GM21381 (cell line): ENCODE data around the gene NDUFA7.
"Not testable (repeated sequence)": the region's sequence is repeated elsewhere in the genome, so short reads cannot be mapped to it uniquely, and the experiment has no call there.

ENCODE experiments used
- ATAC-seq: cut with Tn5 transposase; IDR thresholded peaks from one replicate; pipeline ENCODE4 v1.9.1; 2021; ENCODE audit warnings: mild to moderate bottlenecking, moderate library complexity; ENCODE audit not compliant: unreplicated experiment

NDUFA7 gene

GRCh38 chr19:8321067-8321985 is at the start of gene NDUFA7, which contains the start of gene RPS28:
NDUFA7 (minus strand) TSS chr19:8321375; CDS start chr19:8321358, 17 bp downstream.
RPS28 (plus strand) TSS chr19:8321496; CDS start chr19:8321531, 35 bp downstream.
- ATAC-seq = peak; percentile 89

DNA sequence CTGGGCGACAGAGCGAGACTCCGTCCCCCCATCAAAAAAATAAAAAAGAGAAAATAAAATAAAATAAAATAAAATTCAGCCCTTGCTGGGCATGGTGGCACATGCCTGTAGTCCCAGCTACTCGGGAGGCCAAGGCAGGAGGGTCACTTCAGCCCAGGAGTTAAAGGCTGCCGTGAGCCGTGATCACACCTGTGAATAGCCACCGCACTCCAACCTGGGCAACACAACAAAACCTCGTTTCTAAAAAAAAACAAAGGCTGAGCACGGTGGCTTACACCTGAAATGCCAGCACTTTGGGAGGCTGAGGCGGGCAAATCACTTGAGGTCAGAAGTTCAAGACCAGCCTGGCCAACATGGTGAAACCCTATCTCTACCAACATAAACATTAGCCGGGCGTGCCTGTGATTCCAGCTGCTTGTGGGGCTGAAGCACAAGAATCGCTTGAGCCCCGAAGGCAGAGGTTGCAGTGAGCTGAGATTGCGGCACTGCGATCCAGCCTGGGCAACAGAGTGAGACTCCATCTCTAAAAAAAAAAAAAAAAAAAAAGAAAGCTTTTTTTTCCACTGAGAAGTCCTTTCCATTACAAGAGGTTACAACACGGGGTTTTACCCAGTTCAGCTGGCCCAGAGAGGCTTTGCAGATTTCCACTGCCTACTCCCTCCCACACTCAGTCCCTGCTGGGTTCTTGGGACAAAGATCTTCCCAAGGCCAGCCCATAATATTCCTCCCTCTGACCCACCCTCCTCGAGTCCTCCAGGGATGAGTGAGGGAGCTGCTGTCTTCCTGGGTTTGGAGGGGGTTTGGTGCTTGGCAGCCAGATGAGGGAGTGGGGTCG is 49.2 kb upstream of the NDUFA7 start:
- ATAC-seq = no peak

GRCh38 chr19:8367327-8368001 is 46.3 kb upstream of the NDUFA7 start:
- no peak for ATAC-seq

DNA sequence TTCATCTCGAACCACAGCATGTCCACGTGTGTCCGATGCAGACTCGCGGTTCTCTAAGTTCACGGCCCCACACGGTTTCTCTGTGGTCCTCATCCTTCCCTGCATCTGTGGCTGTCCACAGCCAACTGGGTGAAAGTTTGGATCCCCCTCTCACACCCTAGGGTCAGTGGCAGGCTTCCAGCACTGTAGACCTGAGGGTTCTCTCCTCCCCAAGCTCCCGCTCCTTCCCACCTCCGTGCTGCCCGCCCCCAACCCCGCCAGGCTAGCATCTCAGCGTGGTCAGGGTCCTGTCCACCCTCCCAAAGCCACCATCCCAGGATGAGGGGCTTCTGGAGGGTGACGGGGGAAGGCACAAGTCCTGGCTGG is 45.8 kb upstream of the NDUFA7 start:
- no peak for ATAC-seq

GRCh38 chr19:8366121-8366581 is 45.0 kb upstream of the NDUFA7 start:
- no peak for ATAC-seq

GRCh38 chr19:8363803-8364771 is 42.9 kb upstream of the NDUFA7 start, which contains the start of gene ANGPTL4:
ANGPTL4 (plus strand) TSS chr19:8364155; CDS start chr19:8364322, 167 bp downstream.
- no peak for ATAC-seq

GRCh38 chr19:8361921-8362793 is 41.0 kb upstream of the NDUFA7 start:
- ATAC-seq = no peak

DNA sequence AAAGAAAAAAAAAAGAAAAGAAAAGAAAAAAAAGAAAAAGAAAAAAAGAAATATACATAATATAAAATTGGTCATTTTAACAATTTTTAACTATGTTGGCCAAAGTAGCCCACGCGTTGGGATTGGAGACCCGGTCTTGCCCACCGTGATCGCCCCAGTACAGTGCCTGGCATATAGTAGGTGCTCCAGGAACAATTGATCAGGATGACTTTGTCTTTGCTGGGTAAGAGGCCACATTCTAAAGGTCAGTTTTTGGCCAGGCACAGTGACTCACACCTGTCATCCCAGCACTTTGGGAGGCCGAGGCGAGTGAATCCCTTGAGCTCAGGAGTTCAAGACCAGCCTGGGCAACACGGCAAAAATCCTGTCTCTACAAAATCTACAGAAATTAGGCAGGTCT is 39.0 kb upstream of the NDUFA7 start:
- no peak for ATAC-seq

DNA sequence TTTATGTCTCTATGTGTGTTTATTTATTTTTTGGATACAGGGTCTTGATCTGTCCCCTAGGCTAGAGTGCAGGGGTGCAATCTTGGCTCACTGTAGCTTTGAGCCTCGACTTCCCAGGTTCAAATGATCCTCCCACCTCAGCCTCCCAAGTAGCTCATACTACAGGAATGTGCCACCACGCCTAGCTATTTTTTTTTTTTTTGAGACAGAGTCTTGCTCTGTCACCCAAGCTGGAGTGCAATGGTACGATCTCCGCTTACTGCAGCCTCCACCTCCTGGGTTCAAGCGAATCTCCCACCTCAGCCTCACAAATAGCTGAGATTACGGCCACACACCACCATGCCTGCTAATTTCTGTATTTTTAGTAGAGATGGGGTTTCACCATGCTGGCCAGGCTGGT is 37.8 kb upstream of the NDUFA7 start:
- ATAC-seq = no peak

DNA sequence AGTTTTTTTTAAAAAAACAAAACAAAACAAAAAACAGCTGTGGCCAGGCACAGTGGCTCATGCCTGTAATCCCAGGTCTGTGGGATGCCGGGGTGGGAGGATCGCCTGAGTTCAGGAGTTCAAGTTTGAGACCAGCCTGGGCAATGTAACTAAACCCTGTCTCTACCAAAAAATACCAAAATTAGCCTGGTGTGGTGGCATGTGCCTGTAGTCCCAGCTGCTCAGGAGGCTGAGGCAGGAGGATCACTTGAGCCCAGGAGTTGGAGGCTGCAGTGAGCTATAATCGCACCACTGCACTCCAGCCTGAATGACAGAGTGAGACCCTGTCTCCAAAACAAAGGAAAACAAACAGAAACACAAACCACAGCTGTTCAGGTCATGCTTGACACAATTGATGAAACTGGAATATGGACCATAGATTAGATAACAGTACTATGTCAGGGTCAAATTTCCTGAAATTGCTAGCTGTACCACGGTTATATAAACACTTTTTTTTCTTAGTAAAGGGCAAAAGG is 35.9 kb upstream of the NDUFA7 start:
- no peak for ATAC-seq

GRCh38 chr19:8355631-8356402 is 34.6 kb upstream of the NDUFA7 start:
- no peak for ATAC-seq

DNA sequence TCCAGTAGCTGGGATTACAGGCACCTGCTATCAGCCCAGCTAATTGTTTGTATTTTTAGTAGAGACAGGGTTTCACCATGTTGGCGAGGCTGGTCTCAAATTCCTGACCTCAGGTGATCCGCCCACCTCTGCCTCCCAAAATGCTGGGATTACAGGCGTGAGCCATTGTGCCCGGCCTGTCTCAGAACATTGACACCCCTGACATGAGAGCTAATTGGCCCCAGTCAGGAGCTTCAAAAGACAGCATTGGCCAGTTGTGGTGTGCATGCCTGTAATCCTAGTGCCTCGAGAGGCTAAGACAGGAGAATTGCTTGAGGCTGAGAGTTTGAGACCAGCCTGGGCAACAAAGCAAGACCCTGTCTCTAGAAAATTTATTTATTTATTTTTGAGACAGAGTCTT is 31.7 kb upstream of the NDUFA7 start:
- ATAC-seq = not testable (repeated sequence)

- no peak for ATAC-seq
Observed at GRCh38 chr19:8352134-8352827, 31.1 kb upstream of the NDUFA7 start.

GRCh38 chr19:8349629-8350372 is 28.6 kb upstream of the NDUFA7 start:
- ATAC-seq = not testable (repeated sequence)

DNA sequence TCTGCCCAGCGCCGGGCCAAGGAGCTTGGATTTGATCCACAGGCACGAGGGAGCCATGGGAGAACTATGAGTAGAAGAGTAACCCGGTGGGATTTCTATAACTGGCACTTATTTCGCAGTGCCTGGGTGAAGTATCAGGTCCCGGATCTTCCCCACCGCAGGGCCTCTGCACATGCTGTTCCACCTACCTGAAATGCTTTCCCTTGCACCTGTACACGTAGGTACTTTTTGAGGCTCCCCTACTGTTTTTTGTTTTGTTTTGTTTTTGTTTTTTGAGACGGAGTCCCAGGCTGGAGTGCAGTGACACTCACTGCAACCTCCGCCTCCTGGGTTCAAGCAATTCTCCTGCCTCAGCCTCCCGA is 22.3 kb upstream of the NDUFA7 start:
- ATAC-seq = no peak

GRCh38 chr19:8342684-8343482 is 21.7 kb upstream of the NDUFA7 start, which contains the start of gene KANK3:
KANK3 (minus strand) TSS chr19:8343262; CDS start chr19:8337828, 5,434 bp downstream.
- peak; percentile 97 for ATAC-seq
